ENCODE measurements around the gene COPZ1. TPM values are rescaled to one million over a fixed set of nuclear protein-coding genes. Genes with fewer than 3 reads are reported as not detected.

Gene COPZ1
- total RNA-seq, 1 donor, result 104 TPM

- Histone ChIP-seq H3K27ac (ENCODE audit: low read depth, low read length) (no peak overlapping the region), H3K4me3 (ENCODE audit: insufficient read depth, low read length) (no peak overlapping the region), H3K9me3 (ENCODE audit: low read depth, low read length) (no peaks in the 10 kb centered on the region), H4K20me1 (ENCODE audit: insufficient read depth, low read length) (peaks cover 33% of the 10 kb centered on the region), H3K36me3 (ENCODE audit: insufficient read depth, low read length) (peaks cover 55% of the 10 kb centered on the region), H3K79me2 (ENCODE audit: insufficient read depth, low read length) (peaks cover 52% of the 10 kb centered on the region), H3K4me1 (ENCODE audit: insufficient read depth, low read length) (peaks cover 34% of the 10 kb centered on the region), H3K27me3 (ENCODE audit: insufficient read depth, low read length) (no peaks in the 10 kb centered on the region), H3K4me2 (ENCODE audit: insufficient read depth, low read length) (no peak overlapping the region), H2AFZ (ENCODE audit: low read length) (no peak overlapping the region)
- no peak for TF ChIP-seq CTCF (IDR thresholded peaks at IDR 0.05; ENCODE audit: extremely low read depth, low read depth, low read length)
- no peak for DNase-seq (ENCODE audit: insufficient read length, low spot score, missing footprints)
These were observed 16.7 kb downstream of the COPZ1 start for GRCh38 chr12:54341378-54342300.

DNA sequence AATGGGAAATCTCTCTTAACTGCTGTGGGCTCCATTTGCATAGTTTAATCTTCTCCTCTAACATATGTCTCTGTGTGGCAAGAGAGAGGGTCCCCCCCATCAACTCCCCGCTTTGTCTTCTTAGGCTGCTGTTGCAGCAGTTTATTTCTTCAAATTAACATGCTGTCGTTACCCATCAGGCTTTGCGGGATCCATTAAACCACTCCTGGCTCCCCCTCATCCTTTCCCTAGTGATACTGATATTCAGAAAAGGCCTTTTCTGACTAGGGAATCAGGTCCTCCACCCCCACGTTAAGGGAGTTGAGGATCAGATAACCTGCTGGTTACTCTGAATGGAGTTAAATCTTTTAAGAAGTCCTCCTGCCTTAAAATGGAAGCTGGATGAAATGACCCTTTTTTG is 24.1 kb downstream of the COPZ1 start:
- Histone ChIP-seq H4K20me1 (ENCODE audit: insufficient read depth, low read length) (peaks cover 4% of the 10 kb centered on the region), H3K79me2 (ENCODE audit: insufficient read depth, low read length) (no peaks in the 10 kb centered on the region), H3K9me3 (ENCODE audit: low read depth, low read length) (no peaks in the 10 kb centered on the region), H3K27me3 (ENCODE audit: insufficient read depth, low read length) (no peaks in the 10 kb centered on the region), H2AFZ (ENCODE audit: low read length) (no peak overlapping the region), H3K4me2 (ENCODE audit: insufficient read depth, low read length) (no peak overlapping the region), H3K27ac (ENCODE audit: low read depth, low read length) (no peak overlapping the region), H3K36me3 (ENCODE audit: insufficient read depth, low read length) (peaks cover 61% of the 10 kb centered on the region), H3K4me3 (ENCODE audit: insufficient read depth, low read length) (no peak overlapping the region), H3K4me1 (ENCODE audit: insufficient read depth, low read length) (peaks cover 18% of the 10 kb centered on the region)
- DNase-seq (ENCODE audit: insufficient read length, low spot score, missing footprints), result no peak
- TF ChIP-seq CTCF (IDR thresholded peaks at IDR 0.05; ENCODE audit: extremely low read depth, low read depth, low read length), result no peak

DNA sequence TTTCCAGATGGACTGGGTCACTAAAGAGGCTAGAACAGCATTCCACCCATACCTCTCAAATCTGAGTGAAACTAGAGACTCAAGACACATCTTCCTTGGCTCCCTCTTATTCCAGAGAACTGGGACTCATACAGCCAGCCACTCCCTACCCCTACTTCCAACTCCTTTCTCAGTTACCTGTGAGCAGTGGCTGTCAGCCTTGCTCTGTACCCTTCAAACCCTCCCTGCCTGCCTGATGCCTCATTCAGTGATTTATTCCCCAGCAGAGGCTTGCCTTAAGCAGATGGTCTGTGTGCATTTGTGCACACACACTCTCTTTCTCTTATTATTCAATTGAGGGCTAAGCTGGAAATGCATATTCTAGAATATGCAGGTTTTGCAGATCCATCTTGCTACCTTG is 24.7 kb downstream of the COPZ1 start:
- peaks cover 4% of the 10 kb centered on the region for H4K20me1 ChIP-seq (ENCODE audit: insufficient read depth, low read length)
- no peaks in the 10 kb centered on the region for H3K79me2 ChIP-seq (ENCODE audit: insufficient read depth, low read length)
- no peak for DNase-seq (ENCODE audit: insufficient read length, low spot score, missing footprints)
- H3K27ac ChIP-seq (ENCODE audit: low read depth, low read length), result no peak overlapping the region
- no peak overlapping the region for H2AFZ ChIP-seq (ENCODE audit: low read length)
- H3K4me3 ChIP-seq (ENCODE audit: insufficient read depth, low read length), result no peak overlapping the region
- peaks cover 59% of the 10 kb centered on the region for H3K36me3 ChIP-seq (ENCODE audit: insufficient read depth, low read length)
- H3K4me1 ChIP-seq (ENCODE audit: insufficient read depth, low read length), result peaks cover 18% of the 10 kb centered on the region
- H3K4me2 ChIP-seq (ENCODE audit: insufficient read depth, low read length), result no peak overlapping the region
- H3K27me3 ChIP-seq (ENCODE audit: insufficient read depth, low read length), result no peaks in the 10 kb centered on the region
- TF ChIP-seq CTCF (IDR thresholded peaks at IDR 0.05; ENCODE audit: extremely low read depth, low read depth, low read length), result no peak
- no peaks in the 10 kb centered on the region for H3K9me3 ChIP-seq (ENCODE audit: low read depth, low read length)

- H3K9me3 ChIP-seq (ENCODE audit: low read depth, low read length), result no peaks in the 10 kb centered on the region
- H3K36me3 ChIP-seq (ENCODE audit: insufficient read depth, low read length), result peaks cover 49% of the 10 kb centered on the region
- H3K27ac ChIP-seq (ENCODE audit: low read depth, low read length), result no peak overlapping the region
These were observed 25.8 kb downstream of the COPZ1 start for GRCh38 chr12:54350743-54351142.

More at GRCh38 chr12:54350743-54351142, 25.8 kb downstream of the COPZ1 start:
- H2AFZ ChIP-seq (ENCODE audit: low read length), result no peak overlapping the region
- H3K27me3 ChIP-seq (ENCODE audit: insufficient read depth, low read length), result no peaks in the 10 kb centered on the region
- no peak for TF ChIP-seq CTCF (IDR thresholded peaks at IDR 0.05; ENCODE audit: extremely low read depth, low read depth, low read length)
- H3K79me2 ChIP-seq (ENCODE audit: insufficient read depth, low read length), result no peaks in the 10 kb centered on the region
- no peak for DNase-seq (ENCODE audit: insufficient read length, low spot score, missing footprints)
- H3K4me2 ChIP-seq (ENCODE audit: insufficient read depth, low read length), result no peak overlapping the region
- peaks cover 18% of the 10 kb centered on the region for H3K4me1 ChIP-seq (ENCODE audit: insufficient read depth, low read length)
- H4K20me1 ChIP-seq (ENCODE audit: insufficient read depth, low read length), result peaks cover 4% of the 10 kb centered on the region
- no peak overlapping the region for H3K4me3 ChIP-seq (ENCODE audit: insufficient read depth, low read length)

Measured in osteoblast (primary cell).